ENCODE measurements around the gene RYR1. TPM values are rescaled to one million over a fixed set of nuclear protein-coding genes. Genes with fewer than 3 reads are reported as not detected.

The RYR1 gene
- total RNA-seq, 1 experiment from 2014 or later = 4.1 TPM

GRCh38 chr19:38617764-38618589 is 184.5 kb downstream of the RYR1 start, which contains the start of gene MAP4K1:
Gene MAP4K1 (minus strand): TSS chr19:38617953. CDS start chr19:38617895, 58 bp downstream.
- peak within 1 kb of the TSS; percentile 100 for H3K4me2 ChIP-seq (ENCODE audit: low read length)
- no peak within 1 kb of the TSS for H2AFZ ChIP-seq (ENCODE audit: low read depth, low read length, poor library complexity, severe bottlenecking)
- POLR2A ChIA-PET = interaction anchor here (1.0 to 1.6 kb wide), 8 partner anchors 9 to 215 kb away, joined by 4 to 8 read pairs (median 4); partner anchors contain the start of genes ACTN4 and FAM98C
- H3K79me2 ChIP-seq (ENCODE audit: insufficient read depth, low read length) = peaks cover 35% of the 10 kb centered on the region
- CTCF ChIA-PET = interaction anchor here (1.2 to 2.3 kb wide), 4 partner anchors 16 to 215 kb away, joined by 4 to 21 read pairs (median 6); partner anchors contain the start of gene FAM98C
- H3K36me3 ChIP-seq (ENCODE audit: control insufficient read depth in 1 of 2, insufficient read depth in 2 of 2, low read length in 2 of 2) = peaks cover 15 to 21% of the 10 kb centered on the region in 2 experiments; a peak in 3 of 4 replicates
- ATAC-seq (peak; percentile 5; the same call in 1 of the 2 replicates), DNase-seq (ENCODE audit: low read depth, low spot score) (no peak)
- TF ChIP-seq CBX3 (IDR thresholded peaks at IDR 0.05; ENCODE audit: low read depth) (no peak), SP1 (IDR thresholded peaks at IDR 0.05; ENCODE audit: low read depth) (no peak), ZFX (IDR thresholded peaks at IDR 0.05) (no peak)
- no peaks in the 10 kb centered on the region for H3K9me3 ChIP-seq (ENCODE audit: control insufficient read depth in 1 of 2, insufficient read depth in 1 of 2, low read depth in 1 of 2, low read length in 2 of 2)
- no peaks in the 10 kb centered on the region for H4K20me1 ChIP-seq (ENCODE audit: insufficient read depth)
- H3K27ac ChIP-seq (ENCODE audit: low read depth, low read length) = peak within 1 kb of the TSS; percentile 76
- H3K4me1 ChIP-seq (ENCODE audit: control insufficient read depth in 1 of 2, insufficient read depth in 2 of 2, low read length in 2 of 2) = peaks cover 7 to 24% of the 10 kb centered on the region in 2 experiments
- RAD21 ChIA-PET (ENCODE audit: low non-redundant PET in 1 of 2, low total read pairs in 2 of 2, uncharacterized antibody in 2 of 2, unreplicated experiment in 2 of 2) = interaction anchor here in 1 of 2 experiments (0.6 kb wide), 1 partner anchor 474 kb away, joined by 4 read pairs; no protein-coding TSS in a partner anchor
- no peaks in the 10 kb centered on the region for H3K27me3 ChIP-seq (ENCODE audit: insufficient read depth, low read length)
- H3K9me2 ChIP-seq (ENCODE audit: insufficient read depth) = no peaks in the 10 kb centered on the region
- H3K4me3 ChIP-seq (replicated peaks in 1 of 2; ENCODE audit: low read depth in 1 of 2, low read length in 2 of 2) = peak within 1 kb of the TSS; percentile 98 to 99
- H3K9ac ChIP-seq (ENCODE audit: low read length) = peak within 1 kb of the TSS; percentile 95
- BruUV-seq (replicated peaks) = no TSS peak
- intact Hi-C loops (cut with micrococcal nuclease) = no loop called here

GRCh38 chr19:38618590-38619360 is 185.3 kb downstream of the RYR1 start, which contains the start of gene EIF3K:
Gene EIF3K (plus strand): TSS chr19:38619188. CDS start chr19:38619269, 81 bp downstream.
- H4K20me1 ChIP-seq (ENCODE audit: insufficient read depth) = no peaks in the 10 kb centered on the region
- CTCF ChIA-PET = interaction anchor here (1.2 to 2.3 kb wide), 4 partner anchors 15 to 216 kb away, joined by 4 to 21 read pairs (median 6); partner anchors contain the start of gene FAM98C
- H2AFZ ChIP-seq (ENCODE audit: low read depth, low read length, poor library complexity, severe bottlenecking) = no peak within 1 kb of the TSS
- no TSS peak for BruUV-seq (replicated peaks)
- intact Hi-C loops (cut with micrococcal nuclease) = no loop called here
- DNase-seq (ENCODE audit: low read depth, low spot score) = peak; percentile 97
- H3K9ac ChIP-seq (ENCODE audit: low read length) = peak within 1 kb of the TSS; percentile 95
- TF ChIP-seq SIN3A (IDR thresholded peaks at IDR 0.05; ENCODE audit: low read depth) (peak; percentile 80; the same call in 1 of the 2 replicates), ZNF274 (IDR thresholded peaks at IDR 0.05; ENCODE audit: low read depth, low read length) (no peak), POLR2AphosphoS5 (IDR thresholded peaks at IDR 0.05; ENCODE audit: low read depth, low read length) (peak; percentile 87), POLR2A (IDR thresholded peaks at IDR 0.05; ENCODE audit: borderline replicate concordance, extremely low read depth, insufficient read depth, insufficient read length) (peak; percentile 71), ZFX (IDR thresholded peaks at IDR 0.05) (peak; percentile 67; the same call in 1 of the 2 replicates), SP1 (IDR thresholded peaks at IDR 0.05; ENCODE audit: low read depth) (0 out of 2 replicates have a peak, but pooled peaks have one; percentile 33), EGR1 (IDR thresholded peaks at IDR 0.05; ENCODE audit: low read depth) (0 out of 2 replicates have a peak, but pooled peaks have one; percentile 26), YY1 (IDR thresholded peaks at IDR 0.05; ENCODE audit: extremely low read depth, insufficient replicate concordance, low read depth, low read length) (no peak), EZH2phosphoT487 (IDR thresholded peaks at IDR 0.05; ENCODE audit: borderline replicate concordance) (no peak), FOSL1 (IDR thresholded peaks at IDR 0.05; ENCODE audit: low read depth) (no peak), SRF (IDR thresholded peaks at IDR 0.05; ENCODE audit: low read depth) (no peak), CBX3 (IDR thresholded peaks at IDR 0.05; ENCODE audit: low read depth) (no peak)
- TF ChIP-seq, protein P1, sequence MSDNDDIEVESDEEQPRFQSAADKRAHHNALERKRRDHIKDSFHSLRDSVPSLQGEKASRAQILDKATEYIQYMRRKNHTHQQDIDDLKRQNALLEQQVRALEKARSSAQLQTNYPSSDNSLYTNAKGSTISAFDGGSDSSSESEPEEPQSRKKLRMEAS (IDR thresholded peaks at IDR 0.05) = peak; percentile 95
- TF ChIP-seq, protein P2, sequence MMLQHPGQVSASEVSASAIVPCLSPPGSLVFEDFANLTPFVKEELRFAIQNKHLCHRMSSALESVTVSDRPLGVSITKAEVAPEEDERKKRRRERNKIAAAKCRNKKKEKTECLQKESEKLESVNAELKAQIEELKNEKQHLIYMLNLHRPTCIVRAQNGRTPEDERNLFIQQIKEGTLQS (IDR thresholded peaks at IDR 0.05) = no peak
- peaks cover 19 to 24% of the 10 kb centered on the region in 2 experiments; a peak in 3 of 4 replicates for H3K36me3 ChIP-seq (ENCODE audit: control insufficient read depth in 1 of 2, insufficient read depth in 2 of 2, low read length in 2 of 2)
- peak within 1 kb of the TSS; percentile 98 to 99 for H3K4me3 ChIP-seq (replicated peaks in 1 of 2; ENCODE audit: low read depth in 1 of 2, low read length in 2 of 2)
- H3K9me2 ChIP-seq (ENCODE audit: insufficient read depth) = no peaks in the 10 kb centered on the region
- H3K4me2 ChIP-seq (ENCODE audit: low read length) = peak within 1 kb of the TSS; percentile 100
- RAD21 ChIA-PET (ENCODE audit: low non-redundant PET in 1 of 2, low total read pairs in 2 of 2, uncharacterized antibody in 2 of 2, unreplicated experiment in 2 of 2) = interaction anchor here (0.5 to 1.1 kb wide), 3 partner anchors 8 to 211 kb away, joined by 3 to 7 read pairs (median 3); no protein-coding TSS in a partner anchor
- ATAC-seq = peak; percentile 91
- peaks cover 36% of the 10 kb centered on the region for H3K79me2 ChIP-seq (ENCODE audit: insufficient read depth, low read length)
- H3K27ac ChIP-seq (ENCODE audit: low read depth, low read length) = peak within 1 kb of the TSS; percentile 76
- POLR2A ChIA-PET = interaction anchor here (0.8 to 1.6 kb wide), 9 partner anchors 10 to 230 kb away, joined by 3 to 8 read pairs (median 4); partner anchors contain the start of genes ACTN4 and FAM98C
- H3K4me1 ChIP-seq (ENCODE audit: control insufficient read depth in 1 of 2, insufficient read depth in 2 of 2, low read length in 2 of 2) = peaks cover 7 to 24% of the 10 kb centered on the region in 2 experiments
- H3K9me3 ChIP-seq (ENCODE audit: control insufficient read depth in 1 of 2, insufficient read depth in 1 of 2, low read depth in 1 of 2, low read length in 2 of 2) = no peaks in the 10 kb centered on the region
- no peaks in the 10 kb centered on the region for H3K27me3 ChIP-seq (ENCODE audit: insufficient read depth, low read length)

All from HCT116 (cell line).